Neural progenitor cell (in vitro differentiated cells): Measurements from ENCODE around the gene ASB4.

Experiments used
- EZH2 ChIP-seq: fragments of 200-600 bp; sonication (generic); IDR thresholded peaks from 2 replicates; pipeline ENCODE4 v1.6.1; 2017; ENCODE audit warnings: antibody characterized with exemption, mild to moderate bottlenecking, moderate library complexity
- EZH2phosphoT487 ChIP-seq: fragments of 200-600 bp; sonication (generic); IDR thresholded peaks from 2 replicates; pipeline ENCODE4 v1.6.1; 2017; ENCODE audit warnings: antibody characterized with exemption
- TF ChIP-seq, protein P1 (sequence below): fragments of 200-600 bp; sonication (generic); IDR thresholded peaks from 2 replicates; pipeline ENCODE4 v1.5.1; 2017; ENCODE audit warnings: antibody characterized with exemption, mild to moderate bottlenecking

DNA sequence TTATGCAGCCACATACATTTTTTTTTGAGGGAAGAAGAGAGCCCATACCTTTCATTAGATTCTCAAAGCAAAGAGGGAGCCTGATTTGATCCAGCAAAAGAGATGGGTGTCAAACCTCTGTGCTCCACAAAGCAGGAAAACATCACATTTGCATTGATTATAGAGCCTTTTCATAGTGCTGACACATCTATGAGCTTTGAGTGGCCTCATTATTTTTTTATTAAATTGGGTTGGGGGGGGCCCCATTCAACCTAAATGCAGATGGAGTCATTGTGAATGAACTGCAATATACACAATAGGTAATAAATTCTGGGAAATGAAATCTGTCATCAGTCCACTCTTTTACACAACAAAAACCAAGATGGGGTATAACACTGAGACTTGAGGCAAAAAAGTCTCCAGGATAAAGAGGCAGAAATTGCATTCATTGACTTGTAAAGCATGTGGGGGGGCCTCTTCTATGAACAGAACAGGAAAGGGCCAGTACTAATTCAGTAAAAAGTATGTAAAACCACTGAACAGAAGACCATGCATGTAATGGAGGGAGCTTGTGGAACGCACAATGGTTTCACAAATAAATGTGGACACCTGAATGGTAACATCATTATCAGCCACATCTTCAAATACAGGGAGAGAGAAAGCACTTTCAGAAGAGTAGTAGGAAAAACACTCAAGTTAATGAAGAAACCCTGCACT, 17.7 kb upstream of the ASB4 start:
- TF ChIP-seq, protein P1, sequence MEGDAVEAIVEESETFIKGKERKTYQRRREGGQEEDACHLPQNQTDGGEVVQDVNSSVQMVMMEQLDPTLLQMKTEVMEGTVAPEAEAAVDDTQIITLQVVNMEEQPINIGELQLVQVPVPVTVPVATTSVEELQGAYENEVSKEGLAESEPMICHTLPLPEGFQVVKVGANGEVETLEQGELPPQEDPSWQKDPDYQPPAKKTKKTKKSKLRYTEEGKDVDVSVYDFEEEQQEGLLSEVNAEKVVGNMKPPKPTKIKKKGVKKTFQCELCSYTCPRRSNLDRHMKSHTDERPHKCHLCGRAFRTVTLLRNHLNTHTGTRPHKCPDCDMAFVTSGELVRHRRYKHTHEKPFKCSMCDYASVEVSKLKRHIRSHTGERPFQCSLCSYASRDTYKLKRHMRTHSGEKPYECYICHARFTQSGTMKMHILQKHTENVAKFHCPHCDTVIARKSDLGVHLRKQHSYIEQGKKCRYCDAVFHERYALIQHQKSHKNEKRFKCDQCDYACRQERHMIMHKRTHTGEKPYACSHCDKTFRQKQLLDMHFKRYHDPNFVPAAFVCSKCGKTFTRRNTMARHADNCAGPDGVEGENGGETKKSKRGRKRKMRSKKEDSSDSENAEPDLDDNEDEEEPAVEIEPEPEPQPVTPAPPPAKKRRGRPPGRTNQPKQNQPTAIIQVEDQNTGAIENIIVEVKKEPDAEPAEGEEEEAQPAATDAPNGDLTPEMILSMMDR: no peak
- TF ChIP-seq EZH2 (no peak), EZH2phosphoT487 (no peak)
